ENCODE results near the gene SPATA18.

SPATA18 gene

GRCh38 chr4:52107336-52107735 is 56.2 kb downstream of the SPATA18 start:
- Histone ChIP-seq H3K27me3 (ENCODE audit: insufficient read depth, low read depth, severe bottlenecking) (peaks cover 49% of the 10 kb centered on the region), H3K4me3 (ENCODE audit: low read depth, low read length) (no peak overlapping the region), H3K27ac (no peak overlapping the region), H3K9me3 (ENCODE audit: severe bottlenecking) (no peaks in the 10 kb centered on the region), H3K36me3 (no peaks in the 10 kb centered on the region)
- TF ChIP-seq CTCF (IDR thresholded peaks at IDR 0.05; ENCODE audit: low read depth, low read length): no peak
- DNase-seq: no peak

- H3K4me3 ChIP-seq (ENCODE audit: low read depth, low read length): no peak overlapping the region
- no peak for TF ChIP-seq CTCF (IDR thresholded peaks at IDR 0.05; ENCODE audit: low read depth, low read length)
- no peak overlapping the region for H3K27ac ChIP-seq
- no peaks in the 10 kb centered on the region for H3K36me3 ChIP-seq
- DNase-seq: no peak
- H3K27me3 ChIP-seq (ENCODE audit: insufficient read depth, low read depth, severe bottlenecking): peaks cover 52% of the 10 kb centered on the region
- H3K9me3 ChIP-seq (ENCODE audit: severe bottlenecking): no peaks in the 10 kb centered on the region
These were observed 56.6 kb downstream of the SPATA18 start for GRCh38 chr4:52107745-52108144.

GRCh38 chr4:52110171-52110570 is 59.1 kb downstream of the SPATA18 start:
- H3K27ac ChIP-seq: no peak overlapping the region

GRCh38 chr4:52111995-52112394 is 60.9 kb downstream of the SPATA18 start:
- no peak for TF ChIP-seq CTCF (IDR thresholded peaks at IDR 0.05; ENCODE audit: low read depth, low read length)
- H3K4me3 ChIP-seq (ENCODE audit: low read depth, low read length): no peak overlapping the region
- H3K36me3 ChIP-seq: no peaks in the 10 kb centered on the region
- no peaks in the 10 kb centered on the region for H3K9me3 ChIP-seq (ENCODE audit: severe bottlenecking)
- H3K27ac ChIP-seq: no peak overlapping the region
- H3K27me3 ChIP-seq (ENCODE audit: insufficient read depth, low read depth, severe bottlenecking): peaks cover 51% of the 10 kb centered on the region
- DNase-seq: no peak

More at GRCh38 chr4:52110171-52110570, 59.1 kb downstream of the SPATA18 start:
- Histone ChIP-seq H3K36me3 (no peaks in the 10 kb centered on the region), H3K9me3 (ENCODE audit: severe bottlenecking) (no peaks in the 10 kb centered on the region), H3K4me3 (ENCODE audit: low read depth, low read length) (no peak overlapping the region), H3K27me3 (ENCODE audit: insufficient read depth, low read depth, severe bottlenecking) (peaks cover 52% of the 10 kb centered on the region)
- no peak for TF ChIP-seq CTCF (IDR thresholded peaks at IDR 0.05; ENCODE audit: low read depth, low read length)
- no peak for DNase-seq

- DNase-seq: no peak
- H3K27me3 ChIP-seq (ENCODE audit: insufficient read depth, low read depth, severe bottlenecking): peaks cover 52% of the 10 kb centered on the region
These were observed 61.3 kb downstream of the SPATA18 start for GRCh38 chr4:52112411-52112810.

More at GRCh38 chr4:52112411-52112810, 61.3 kb downstream of the SPATA18 start:
- Histone ChIP-seq H3K27ac (no peak overlapping the region), H3K4me3 (ENCODE audit: low read depth, low read length) (no peak overlapping the region), H3K36me3 (no peaks in the 10 kb centered on the region), H3K9me3 (ENCODE audit: severe bottlenecking) (no peaks in the 10 kb centered on the region)
- no peak for TF ChIP-seq CTCF (IDR thresholded peaks at IDR 0.05; ENCODE audit: low read depth, low read length)

All from WERI-Rb-1 (cell line).